GM21723 (cell line): Measurements from ENCODE around the gene FOSL1.
A peak's percentile ranks its signal among the peaks of the same experiment; 100 is the strongest.

Experiments
- ATAC-seq: cut with Tn5 transposase; IDR thresholded peaks from one replicate; pipeline ENCODE4 v1.9.1; 2021; ENCODE audit warnings: mild to moderate bottlenecking, moderate library complexity; ENCODE audit not compliant: unreplicated experiment

Gene FOSL1

GRCh38 chr11:65919573-65920371 lies 19.6 kb upstream of the FOSL1 start:
- peak; percentile 40 for ATAC-seq

- peak; percentile 81 for ATAC-seq
Measured at GRCh38 chr11:65919141-65919572, 19.0 kb upstream of the FOSL1 start, which contains the start of gene DRAP1. Gene DRAP1, plus strand, starts transcription at chr11:65919426. Its CDS starts 76 bp downstream, at chr11:65919502.

GRCh38 chr11:65918211-65919140 lies 18.3 kb upstream of the FOSL1 start, which contains the start of gene C11orf68:
Gene C11orf68, minus strand, starts transcription at chr11:65919062. Its CDS starts 31 bp downstream, at chr11:65919031.
- peak; percentile 58 for ATAC-seq

- ATAC-seq = no peak
Measured at GRCh38 chr11:65917434-65918210, 17.4 kb upstream of the FOSL1 start.

GRCh38 chr11:65917077-65917433 lies 16.9 kb upstream of the FOSL1 start:
- no peak for ATAC-seq

GRCh38 chr11:65916391-65916790 lies 16.2 kb upstream of the FOSL1 start:
- no peak for ATAC-seq

GRCh38 chr11:65915821-65916251 lies 15.6 kb upstream of the FOSL1 start:
- ATAC-seq = no peak

- no peak for ATAC-seq
Measured at GRCh38 chr11:65915101-65915820, 15.1 kb upstream of the FOSL1 start.

GRCh38 chr11:65912845-65913244 lies 12.7 kb upstream of the FOSL1 start:
- ATAC-seq = no peak

- no peak for ATAC-seq
Measured at GRCh38 chr11:65911682-65912568, 11.7 kb upstream of the FOSL1 start.

GRCh38 chr11:65907878-65908277 lies 7.7 kb upstream of the FOSL1 start:
- ATAC-seq = no peak

GRCh38 chr11:65906602-65907001 lies 6.4 kb upstream of the FOSL1 start:
- no peak for ATAC-seq

- no peak for ATAC-seq
Measured at GRCh38 chr11:65903715-65904114, 3.5 kb upstream of the FOSL1 start.

GRCh38 chr11:65903068-65903481 lies 2.9 kb upstream of the FOSL1 start:
- no peak for ATAC-seq

- no peak for ATAC-seq
Measured at GRCh38 chr11:65900899-65901180, 652 bp upstream of the FOSL1 start.

GRCh38 chr11:65899356-65900124 lies 648 bp downstream of the FOSL1 start:
- no peak for ATAC-seq

- ATAC-seq = no peak
Measured at GRCh38 chr11:65898656-65899355, 1.4 kb downstream of the FOSL1 start.

GRCh38 chr11:65897020-65897471 lies 3.1 kb downstream of the FOSL1 start:
- no peak for ATAC-seq
